Stimulated activated CD8-positive, alpha-beta memory T cell treated with anti-CD3 and anti-CD28 coated beads, Interleukin-4, amount 100 ng/mL, for 4 hours (primary cell): Measurements from ENCODE around the gene FKTN.
"Not testable (repeated sequence)": the region's sequence is repeated elsewhere in the genome, so short reads cannot be mapped to it uniquely, and the experiment has no call there.

Experiments used
- DNase-seq, 2 donors: peaks; one replicate each; pipeline ENCODE4 v3.0.0-alpha.2; 2020; ENCODE audit warnings: low read depth in 2 of 2, low spot score in 1 of 2

FKTN gene

DNA sequence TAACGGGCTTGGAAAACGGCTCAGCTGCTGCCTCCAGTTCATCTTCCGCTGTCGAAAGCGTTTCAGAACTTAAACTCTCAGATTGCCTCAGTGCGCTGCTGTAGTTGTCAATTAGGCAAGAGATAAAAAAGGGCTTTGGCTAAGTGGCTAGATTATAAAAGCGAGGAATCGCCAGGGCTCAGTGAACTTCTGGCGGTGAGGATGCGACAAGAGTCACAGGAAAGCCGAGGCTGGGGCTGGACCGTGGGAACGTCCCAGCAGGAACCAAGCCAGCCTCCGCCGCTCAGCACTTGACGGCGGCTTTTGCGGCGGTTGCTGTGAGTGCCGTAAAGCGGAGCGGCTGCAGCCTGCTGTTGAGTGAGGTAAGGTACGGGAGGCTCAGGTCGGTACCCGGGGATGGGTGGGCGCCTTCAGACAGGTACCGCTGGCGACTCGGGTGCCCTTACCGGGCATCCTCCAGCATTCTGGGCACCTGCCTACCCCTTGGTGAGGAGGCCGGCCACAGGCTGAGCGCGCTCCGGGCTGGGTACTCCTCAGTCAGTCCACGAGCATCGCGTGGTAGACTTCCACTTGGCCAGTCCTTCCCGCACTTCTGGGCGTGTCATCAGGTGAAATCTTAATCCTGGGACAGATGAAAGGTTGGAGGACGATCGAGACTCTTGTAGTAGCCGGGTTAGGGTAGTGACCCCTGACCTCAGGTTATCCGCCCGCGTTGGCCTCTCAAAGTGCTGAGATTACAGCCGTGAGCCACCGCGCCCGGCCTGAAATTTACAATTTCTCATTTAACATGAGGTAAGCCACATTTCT, at the start of gene FKTN:
FKTN (plus strand) TSS at position 328 of the 807 bp plus-strand sequence. CDS start 16,902 bp downstream, outside the sequence.
- peak; percentile 48 to 65 for DNase-seq

DNA sequence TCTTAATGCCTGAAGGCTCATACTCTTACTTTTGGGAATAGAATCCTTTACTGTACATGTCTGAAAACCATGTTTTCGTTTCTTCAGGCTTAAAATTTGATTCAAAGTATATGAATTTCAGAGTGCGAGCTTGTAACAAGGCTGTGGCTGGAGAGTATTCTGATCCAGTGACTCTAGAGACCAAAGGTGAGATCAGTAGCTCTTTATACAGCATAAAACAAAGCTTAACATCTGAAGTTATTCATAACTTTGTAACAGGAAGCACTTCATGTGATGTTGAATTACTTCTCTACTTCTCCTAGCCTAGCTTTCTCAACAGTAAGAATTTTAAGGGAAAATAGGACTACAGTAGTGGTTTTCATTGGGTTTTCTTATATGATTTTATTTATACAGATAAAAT, 49.4 kb upstream of the FKTN start:
- no peak for DNase-seq

DNA sequence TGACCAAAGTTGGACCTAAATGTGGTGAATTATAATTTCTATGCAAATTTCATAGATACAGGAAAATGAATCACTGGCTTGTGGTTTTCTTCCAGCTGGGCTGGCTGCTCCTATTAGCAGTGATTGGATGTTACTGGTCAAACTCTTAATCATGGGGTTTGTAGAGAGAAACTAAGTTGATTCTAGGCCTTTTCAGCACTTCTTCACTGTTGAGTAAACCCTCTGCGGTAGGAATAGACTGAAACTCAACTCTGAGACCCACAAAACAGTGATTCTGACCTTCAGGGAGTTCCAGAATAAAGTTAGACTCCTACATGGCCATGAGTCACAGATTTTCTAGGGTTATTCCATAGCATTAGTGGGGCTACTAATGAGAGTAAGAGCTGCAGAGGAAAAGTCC, 47.9 kb upstream of the FKTN start:
- DNase-seq = no peak

DNA sequence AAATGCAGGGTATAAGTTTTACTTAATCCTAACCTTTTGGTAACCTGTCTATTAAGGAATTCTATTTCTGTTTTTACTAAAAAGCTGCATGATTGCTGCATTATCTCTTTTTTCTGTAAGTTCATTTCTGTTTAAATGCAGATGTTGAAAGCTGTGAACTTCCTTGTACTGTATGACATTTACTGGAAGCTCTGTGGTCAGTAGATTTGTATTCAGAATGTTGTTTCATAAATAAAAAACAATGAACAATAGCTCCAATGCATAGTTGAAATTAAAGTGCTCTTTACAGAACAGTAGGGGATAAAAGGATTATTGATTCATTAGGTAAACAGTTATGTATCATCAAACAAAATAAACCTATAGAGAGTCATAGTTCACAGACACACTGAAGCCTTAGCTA, 46.5 kb upstream of the FKTN start:
- no peak for DNase-seq

DNA sequence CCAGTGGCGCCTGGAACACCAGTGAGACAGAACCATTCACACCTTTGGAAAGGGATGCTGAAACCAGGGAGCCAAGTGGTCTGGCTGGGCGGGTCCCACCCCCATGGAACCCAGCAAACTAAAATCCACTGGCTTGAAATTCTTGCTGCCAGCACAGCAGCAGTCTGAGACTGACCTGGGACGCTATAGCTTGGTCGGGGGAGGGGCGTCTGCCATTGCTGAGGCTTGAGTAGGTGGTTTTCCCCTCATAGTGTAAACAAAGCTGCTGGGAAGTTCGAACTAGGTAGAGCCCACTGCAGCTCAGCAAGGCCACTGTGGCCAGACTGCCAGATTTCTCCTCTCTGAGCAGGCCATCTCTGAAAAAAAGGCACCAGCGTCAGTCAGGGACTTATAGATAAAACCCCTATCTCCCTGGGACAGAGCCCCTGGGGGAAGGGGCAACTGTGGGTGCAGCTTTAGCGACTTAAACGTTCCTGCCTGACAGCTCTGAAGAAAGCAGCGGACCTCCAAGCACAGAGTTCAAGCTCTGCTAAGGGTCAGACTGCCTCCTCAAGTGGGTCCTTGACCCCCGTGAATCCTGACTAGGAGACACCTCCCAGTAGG, 42.0 kb upstream of the FKTN start:
- no peak for DNase-seq

DNA sequence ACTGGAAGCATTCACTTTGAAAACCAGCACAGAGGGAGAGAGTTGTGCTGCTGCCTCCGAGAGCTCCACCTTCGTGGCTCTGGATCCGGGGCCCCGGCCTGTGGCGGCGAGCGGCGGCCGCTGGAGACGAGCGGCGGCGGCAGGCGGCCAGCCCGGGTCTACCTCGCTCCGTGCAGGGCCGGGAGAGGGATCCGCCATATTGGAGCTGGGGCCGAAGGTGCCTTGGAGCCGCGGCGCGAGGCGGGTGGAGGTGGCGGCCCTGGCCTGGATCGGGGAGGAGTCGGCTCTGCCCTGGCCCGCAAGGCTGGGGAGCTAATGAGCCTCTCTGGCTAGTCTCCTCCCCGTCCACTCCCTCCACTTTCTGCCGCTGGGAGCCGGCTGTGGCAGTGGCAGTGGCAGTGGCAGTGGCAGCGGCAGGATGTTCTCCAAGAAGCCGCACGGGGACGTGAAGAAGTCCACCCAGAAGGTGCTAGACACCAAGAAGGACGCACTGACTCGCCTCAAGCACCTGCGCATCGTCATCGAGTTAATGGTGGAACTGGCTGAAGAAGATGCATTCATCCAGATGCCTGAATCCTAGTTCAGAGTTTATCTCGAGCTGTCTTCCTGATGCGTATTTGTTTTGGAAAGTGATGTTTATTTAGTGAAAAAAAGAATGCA, 38.1 kb upstream of the FKTN start:
- DNase-seq = not testable (repeated sequence)

DNA sequence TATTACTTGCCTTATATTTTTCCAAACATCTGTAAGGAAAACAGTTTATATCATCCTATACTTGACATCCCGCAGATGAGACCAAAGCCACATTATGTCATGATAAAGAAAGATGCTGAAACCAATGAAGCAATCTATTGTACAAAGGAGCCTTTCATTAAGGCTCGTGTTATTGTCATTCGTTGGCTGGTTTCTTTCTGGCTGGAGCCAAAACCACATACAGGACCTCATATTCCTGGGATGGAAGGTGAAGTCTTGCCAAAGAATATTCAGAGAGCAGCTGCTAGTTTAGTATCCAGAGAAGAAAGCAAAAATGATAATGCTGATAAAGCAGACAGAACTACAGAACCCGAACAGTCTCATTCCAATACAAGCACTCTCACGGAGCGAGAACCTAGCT, 36.9 kb upstream of the FKTN start:
- not testable (repeated sequence) for DNase-seq

DNA sequence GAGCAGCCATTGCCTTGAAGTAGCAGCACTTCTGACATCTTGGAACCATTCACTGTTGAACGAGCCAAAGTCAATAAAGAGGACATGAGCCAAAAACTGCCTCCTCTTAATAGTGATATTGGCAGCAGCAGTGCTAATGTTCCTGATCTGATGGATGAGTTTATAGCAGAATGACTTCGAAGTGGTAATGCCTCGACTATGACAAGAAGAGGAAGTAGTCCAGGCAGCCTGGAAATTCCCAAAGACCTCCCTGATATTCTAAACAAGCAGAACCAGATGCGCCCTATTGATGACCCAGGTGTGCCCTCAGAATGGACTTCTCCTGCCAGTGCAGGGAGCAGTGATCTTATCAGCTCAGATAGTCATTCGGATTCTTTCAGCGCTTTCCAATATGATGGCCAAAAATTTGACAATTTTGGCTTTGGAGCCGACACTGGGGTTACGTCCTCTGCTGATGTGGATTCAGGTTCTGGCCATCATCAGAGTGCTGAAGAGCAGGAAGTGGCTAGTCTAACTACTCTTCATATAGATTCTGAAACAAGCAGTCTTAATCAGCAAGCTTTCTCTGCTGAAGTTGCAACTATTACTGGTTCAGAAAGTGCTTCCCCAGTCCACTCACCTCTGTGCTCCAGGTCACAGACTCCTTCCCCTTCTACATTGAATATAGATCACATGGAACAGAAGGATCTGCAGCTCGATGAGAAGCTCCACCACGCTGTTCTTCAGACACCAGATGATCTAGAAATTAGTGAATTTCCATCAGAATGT, 35.1 kb upstream of the FKTN start:
- DNase-seq = not testable (repeated sequence)

DNA sequence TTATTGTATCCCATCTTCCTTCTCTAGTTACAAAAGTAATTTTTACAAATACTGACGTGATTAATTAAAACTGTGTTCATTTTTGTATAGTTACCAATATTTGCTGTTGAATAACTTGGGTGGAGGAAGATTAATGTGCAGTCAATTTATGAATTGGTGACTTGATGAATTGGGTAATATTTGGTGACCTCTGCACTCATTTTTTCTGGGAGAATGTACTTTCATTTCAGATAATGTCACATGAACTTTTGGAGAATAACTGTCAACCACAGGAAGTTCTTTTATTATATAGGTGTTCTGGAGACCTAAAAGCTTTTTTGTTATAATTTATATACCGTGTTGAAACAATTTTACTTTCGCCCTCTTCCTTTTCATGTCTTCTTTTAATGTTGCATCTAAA, 26.4 kb upstream of the FKTN start:
- no peak for DNase-seq

DNA sequence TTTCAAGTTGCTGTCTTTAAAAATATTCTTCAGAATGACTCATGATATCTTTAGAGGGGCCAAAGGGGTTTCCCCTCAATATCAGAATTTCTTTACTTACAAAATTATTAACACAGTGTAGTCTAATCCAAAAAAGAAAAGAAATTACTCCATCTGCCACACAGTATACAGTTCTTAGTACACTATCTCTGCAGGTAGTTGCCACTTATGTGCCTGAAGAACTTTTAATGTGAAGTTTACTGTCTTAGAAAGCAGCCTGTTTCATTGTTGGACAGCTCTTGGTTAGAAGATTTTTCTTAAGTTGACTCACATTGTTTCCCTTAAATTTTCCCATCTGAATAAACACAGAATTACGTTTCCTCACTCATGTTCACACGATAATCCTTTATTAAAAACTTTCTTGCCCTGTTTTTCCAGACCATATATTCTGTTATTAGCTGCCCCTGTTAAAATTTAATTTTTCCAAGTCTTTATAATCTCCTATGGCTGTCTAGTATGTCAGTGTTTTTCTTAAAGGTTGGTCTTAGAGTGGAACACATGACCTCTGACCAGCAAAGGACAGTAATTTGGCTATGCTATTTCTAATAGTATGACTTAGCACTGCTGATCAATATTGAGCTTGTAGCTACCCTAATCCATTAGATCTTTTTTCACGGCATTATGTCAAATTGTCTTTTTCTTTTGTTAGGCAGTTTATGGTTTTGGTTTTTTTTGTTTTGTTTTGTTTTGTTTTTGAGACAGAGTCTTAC, 21.8 kb upstream of the FKTN start:
- DNase-seq = no peak

DNA sequence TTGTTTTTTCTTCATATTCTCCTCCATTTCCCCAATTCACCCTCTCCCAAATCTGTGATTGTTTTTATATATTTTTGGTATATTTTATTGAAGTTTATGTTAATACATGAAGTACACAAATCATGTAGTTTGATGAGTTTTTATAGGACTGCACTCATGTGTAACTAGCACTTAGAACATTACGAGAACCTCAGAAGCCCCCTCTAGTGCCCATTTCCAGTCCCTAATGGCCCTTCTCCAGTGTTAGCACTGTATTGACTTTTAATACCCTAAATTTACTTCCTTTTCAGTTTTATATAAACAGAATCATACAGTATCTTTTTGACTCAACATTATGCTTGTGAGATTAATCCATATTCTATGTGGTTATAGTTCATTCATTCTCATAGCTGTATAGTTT, 18.5 kb upstream of the FKTN start:
- no peak for DNase-seq

DNA sequence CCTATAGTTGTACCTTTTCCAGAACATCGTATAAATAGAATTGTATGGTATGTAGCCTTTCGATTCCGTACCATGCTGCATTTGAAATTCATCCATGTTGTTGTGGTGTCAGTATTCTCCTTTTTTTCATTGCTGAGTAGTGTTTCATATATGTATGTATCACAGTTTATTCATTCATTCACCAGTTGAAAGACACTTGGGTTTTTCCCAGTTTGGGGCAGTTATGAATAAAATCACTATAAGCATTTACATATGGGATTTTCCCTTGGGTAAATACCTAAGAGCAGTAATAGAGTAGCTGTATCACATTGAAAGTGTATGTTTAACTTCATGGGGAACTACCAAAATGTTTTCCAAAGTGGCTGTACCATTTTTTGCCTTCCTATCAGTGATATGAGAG, 16.1 kb upstream of the FKTN start:
- DNase-seq = no peak

DNA sequence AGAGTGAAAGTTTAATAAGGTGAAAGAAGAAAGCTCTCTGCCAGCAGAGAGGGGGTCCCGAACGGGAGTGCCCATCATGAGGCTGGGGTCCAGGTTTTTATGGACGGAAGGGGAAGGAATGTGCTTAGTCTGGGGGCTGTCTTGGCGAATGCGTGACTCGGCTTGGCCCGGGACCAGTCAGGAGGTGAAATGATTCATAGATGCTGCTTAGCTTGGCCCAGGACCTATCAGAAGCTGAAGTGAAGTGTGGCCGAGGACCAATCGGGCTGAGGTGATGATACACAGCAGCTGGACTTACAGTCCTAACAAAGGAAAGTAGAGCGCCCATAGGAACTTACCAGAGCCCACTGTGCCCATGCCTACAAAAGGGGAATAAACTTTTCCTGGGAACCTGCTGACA, 3.9 kb upstream of the FKTN start:
- no peak for DNase-seq

DNA sequence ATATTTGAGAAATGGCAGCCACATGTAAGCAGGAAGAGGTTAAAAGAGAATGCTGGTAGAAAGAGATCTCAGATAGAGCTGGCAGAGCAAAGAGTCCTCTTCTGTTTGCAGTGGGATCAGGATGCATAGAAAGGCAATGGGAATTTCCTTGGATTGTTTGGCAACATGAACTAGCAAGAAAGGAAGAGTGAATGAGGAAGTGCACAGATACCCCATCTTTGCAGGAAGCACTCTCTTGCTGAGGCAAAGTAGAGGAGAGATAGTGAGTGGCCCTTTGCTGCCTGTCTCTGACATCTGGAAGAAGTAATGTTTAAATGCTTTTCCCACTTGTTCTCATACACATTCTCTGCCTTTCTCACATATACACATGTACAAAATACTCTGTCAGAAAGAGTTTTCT, 14.5 kb downstream of the FKTN start:
- DNase-seq = no peak

DNA sequence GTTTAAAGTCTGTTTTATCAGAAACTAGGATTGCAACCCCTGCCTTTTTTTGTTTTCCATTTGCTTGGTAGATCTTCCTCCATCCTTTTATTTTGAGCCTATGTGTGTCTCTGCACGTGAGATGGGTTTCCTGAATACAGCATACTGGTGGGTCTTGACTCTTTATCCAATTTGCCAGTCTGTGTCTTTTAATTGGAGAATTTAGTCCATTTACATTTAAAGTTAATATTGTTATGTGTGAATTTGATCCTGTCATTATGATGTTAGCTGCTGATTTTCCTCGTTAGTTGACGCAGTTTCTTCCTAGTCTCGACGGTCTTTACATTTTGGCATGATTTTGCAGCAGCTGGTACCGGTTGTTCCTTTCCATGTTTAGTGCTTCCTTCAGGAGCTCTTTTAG, 22.0 kb downstream of the FKTN start:
- not testable (repeated sequence) for DNase-seq

DNA sequence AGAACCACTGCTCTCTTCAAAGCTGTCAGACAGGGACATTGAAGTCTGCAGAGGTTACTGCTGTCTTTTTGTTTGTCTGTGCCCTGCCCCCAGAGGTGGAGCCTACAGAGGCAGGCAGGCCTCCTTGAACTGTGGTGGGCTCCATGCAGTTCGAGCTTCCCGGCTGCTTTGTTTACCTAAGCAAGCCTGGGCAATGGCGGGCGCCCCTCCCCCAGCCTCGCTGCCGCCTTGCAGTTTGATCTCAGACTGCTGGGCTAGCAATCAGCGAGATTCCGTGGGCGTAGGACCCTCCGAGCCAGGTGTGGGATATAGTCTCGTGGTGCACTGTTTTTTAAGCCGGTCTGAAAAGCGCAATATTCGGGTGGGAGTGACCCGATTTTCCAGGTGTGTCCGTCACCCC, 23.6 kb downstream of the FKTN start:
- not testable (repeated sequence) for DNase-seq

DNA sequence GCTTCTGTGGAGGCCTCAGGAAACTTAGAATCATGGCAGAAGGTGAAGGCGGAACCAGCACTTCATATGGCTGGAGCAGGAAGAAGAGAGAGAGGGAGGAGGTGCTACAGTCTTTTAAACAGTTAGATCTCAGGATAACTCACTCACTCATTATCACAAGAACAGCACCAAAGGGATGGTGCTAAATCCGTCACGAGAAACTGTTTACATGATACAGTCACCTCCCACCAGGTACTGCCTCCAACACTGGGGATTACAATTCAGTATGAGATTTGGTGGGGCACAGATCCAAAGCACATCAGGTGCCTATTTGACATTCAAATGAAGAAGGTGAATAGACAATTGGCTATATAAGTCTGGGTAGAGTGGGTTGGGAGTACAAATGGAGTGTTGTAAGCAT, 35.2 kb downstream of the FKTN start:
- no peak for DNase-seq

DNA sequence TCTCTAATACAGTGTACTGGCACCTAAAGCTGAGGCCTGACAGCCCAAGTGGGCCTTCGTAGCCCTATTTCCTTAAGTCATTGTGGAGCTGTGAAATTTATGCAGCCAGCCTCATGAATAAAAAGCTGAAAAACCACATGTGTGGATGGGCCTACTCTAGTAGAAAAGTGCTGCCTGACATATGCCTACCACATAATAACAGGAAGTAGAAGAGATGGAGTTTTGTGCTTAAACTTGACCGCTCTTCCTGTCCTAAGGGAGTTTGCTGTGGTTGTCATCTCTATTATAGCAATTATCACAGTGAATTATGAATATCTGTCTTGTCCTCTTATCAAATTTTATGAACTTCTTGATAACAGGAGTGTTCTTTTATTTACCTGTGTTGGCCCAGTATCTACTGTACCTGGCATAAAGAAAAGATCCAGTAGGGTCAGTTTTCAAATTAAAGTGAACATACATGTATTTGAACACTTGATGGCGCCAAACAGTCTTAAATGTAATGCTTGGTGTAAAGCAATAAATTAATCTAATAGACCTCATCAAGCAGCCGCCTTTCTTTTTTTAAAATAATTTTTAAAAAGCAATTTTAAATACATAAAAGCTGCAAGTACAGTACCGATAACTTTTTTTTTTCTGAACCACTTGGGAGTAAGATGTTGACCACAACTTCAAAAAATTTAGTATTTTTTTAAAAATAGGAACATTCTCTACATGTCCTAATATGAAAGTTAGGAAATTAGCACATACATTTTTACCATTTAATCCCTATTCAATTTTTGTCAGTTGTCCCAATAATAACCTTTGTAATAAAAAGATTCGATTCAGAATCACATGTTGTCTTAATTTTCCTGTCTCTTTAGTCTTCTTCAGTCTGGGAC, 51.0 kb downstream of the FKTN start:
- no peak for DNase-seq

DNA sequence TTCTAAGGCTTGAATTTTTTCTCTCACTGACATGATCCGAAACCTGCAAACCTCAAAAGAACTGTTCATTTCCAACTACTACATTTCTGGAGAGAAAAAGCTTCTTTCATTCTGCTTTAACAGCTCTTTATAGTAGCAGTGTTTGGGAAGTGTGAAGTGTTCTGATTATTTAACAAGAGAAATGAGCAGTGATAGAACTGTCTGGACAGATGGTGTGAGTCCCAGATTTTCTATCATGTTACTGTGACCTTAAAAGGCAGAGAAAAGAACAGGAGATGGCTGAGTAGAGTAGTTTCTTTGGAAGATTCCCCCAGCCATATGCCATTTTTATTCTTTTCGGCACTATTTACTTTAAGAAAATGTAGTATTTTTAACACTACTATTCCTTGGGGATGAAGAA, 63.1 kb downstream of the FKTN start:
- no peak for DNase-seq

DNA sequence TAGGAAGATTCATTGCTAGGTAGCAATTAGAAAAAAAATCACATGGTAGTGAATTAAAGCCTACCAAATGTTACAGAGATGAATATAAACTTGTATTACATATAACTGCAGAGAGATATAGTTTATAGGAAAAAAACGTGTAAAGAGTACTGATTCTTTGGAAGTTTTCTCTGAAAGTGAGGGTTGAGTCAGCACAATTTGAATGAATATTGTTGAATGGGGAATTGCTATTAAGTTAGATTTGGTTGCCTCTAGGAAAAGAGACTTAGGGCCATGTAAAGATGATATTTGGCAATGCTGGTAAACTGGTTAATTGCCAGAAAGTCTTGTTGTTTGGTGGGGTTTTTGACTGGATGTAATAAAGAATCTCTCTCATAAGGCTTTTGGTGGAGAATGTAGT, 67.2 kb downstream of the FKTN start:
- no peak for DNase-seq
